ENCODE results near the gene APOB. TPM values are rescaled to one million over a fixed set of nuclear protein-coding genes. Genes with fewer than 3 reads are reported as not detected.
A peak's percentile ranks its signal among the peaks of the same experiment; 100 is the strongest.

The APOB gene
- total and polyA plus RNA-seq, 2 of the 13 experiments (the other 11 are each of a cell fraction or from before 2014, with no cell fraction given): 1,569 to 2,515 TPM

GRCh38 chr2:21055879-21056790 is 12.3 kb upstream of the APOB start (continued):
- TF ChIP-seq ZFX (CRISPR knock-in tag; IDR thresholded peaks at IDR 0.05; ENCODE audit: low read depth) (peak; percentile 37; the same call in 1 of the 2 replicates), POLR2G (IDR thresholded peaks at IDR 0.05; ENCODE audit: low read depth, low read length) (peak; percentile 68), NFIC (IDR thresholded peaks at IDR 0.05; ENCODE audit: low read length) (peak; percentile 100), ZNF441 (CRISPR knock-in tag; IDR thresholded peaks at IDR 0.05; ENCODE audit: borderline replicate concordance) (no peak; the same call in 1 of the 2 replicates), TFDP2 (CRISPR knock-in tag; IDR thresholded peaks at IDR 0.05) (peak; percentile 77), KDM1A (CRISPR knock-in tag; IDR thresholded peaks at IDR 0.05) (peak; percentile 88), ETV5 (CRISPR knock-in tag; IDR thresholded peaks at IDR 0.05; ENCODE audit: borderline replicate concordance) (peak; percentile 100), ZBTB7B (CRISPR knock-in tag; IDR thresholded peaks at IDR 0.05) (peak; percentile 93), ZNF891 (CRISPR knock-in tag; IDR thresholded peaks at IDR 0.05) (peak; percentile 43; the same call in 1 of the 2 replicates), NR2F6 (IDR thresholded peaks at IDR 0.05) (peak; percentile 100), NR2F6 (CRISPR knock-in tag; IDR thresholded peaks at IDR 0.05) (peak; percentile 100), MIXL1 (CRISPR knock-in tag; IDR thresholded peaks at IDR 0.05) (peak; percentile 100), KDM2A (CRISPR knock-in tag; IDR thresholded peaks at IDR 0.05; ENCODE audit: borderline replicate concordance, low read depth) (peak; percentile 75; the same call in 1 of the 2 replicates), TBL1XR1 (IDR thresholded peaks at IDR 0.05; ENCODE audit: borderline replicate concordance, low read length, partially characterized antibody) (no peak), CENPX (CRISPR knock-in tag; IDR thresholded peaks at IDR 0.05) (no peak), MAX (IDR thresholded peaks at IDR 0.05) (peak; percentile 78), CENPBD1 (CRISPR knock-in tag; IDR thresholded peaks at IDR 0.05; ENCODE audit: borderline replicate concordance, low read depth) (peak; percentile 81; the same call in 1 of the 2 replicates), ZNF670 (CRISPR knock-in tag; IDR thresholded peaks at IDR 0.05; ENCODE audit: borderline replicate concordance) (peak; percentile 26; the same call in 1 of the 2 replicates), ZBTB44 (CRISPR knock-in tag; IDR thresholded peaks at IDR 0.05) (peak; percentile 91), RCOR2 (CRISPR knock-in tag; IDR thresholded peaks at IDR 0.05) (peak; percentile 100), ZNF614 (CRISPR knock-in tag; IDR thresholded peaks at IDR 0.05; ENCODE audit: borderline replicate concordance) (peak; percentile 99), TSC22D2 (CRISPR knock-in tag; IDR thresholded peaks at IDR 0.05; ENCODE audit: borderline replicate concordance) (peak; percentile 95), ATF3 (CRISPR knock-in tag; IDR thresholded peaks at IDR 0.05) (peak; percentile 78; the same call in 1 of the 2 replicates), NFE2 (CRISPR knock-in tag; IDR thresholded peaks at IDR 0.05) (no peak), ZNF350 (CRISPR knock-in tag; IDR thresholded peaks at IDR 0.05; ENCODE audit: borderline replicate concordance, low read depth) (peak; percentile 92), ATAD3A (CRISPR knock-in tag; IDR thresholded peaks at IDR 0.05) (no peak), KDM3A (CRISPR knock-in tag; IDR thresholded peaks at IDR 0.05; ENCODE audit: low read depth) (peak; percentile 98), NBN (conservative IDR thresholded peaks at IDR 0.05) (no peak), SP5 (CRISPR knock-in tag; IDR thresholded peaks at IDR 0.05; ENCODE audit: borderline replicate concordance, low read depth) (peak; percentile 93)

Data from HepG2 (cell line).